ENCODE data around the gene ZNF440.
"Not testable (repeated sequence)": the region's sequence is repeated elsewhere in the genome, so short reads cannot be mapped to it uniquely, and the experiment has no call there.

GRCh38 chr19:11847615-11848014, 33.5 kb downstream of the ZNF440 start:
- TF ChIP-seq MAFK (IDR thresholded peaks at IDR 0.05; ENCODE audit: partially characterized antibody); POLR2A (IDR thresholded peaks at IDR 0.05; ENCODE audit: low read length); ELK1 (IDR thresholded peaks at IDR 0.05; ENCODE audit: low read depth, low read length); NFE2L2 (conservative IDR thresholded peaks at IDR 0.05; ENCODE audit: low read length); HOXB13 (CRISPR knock-in tag; IDR thresholded peaks at IDR 0.05; ENCODE audit: low read depth); CHD4 (IDR thresholded peaks at IDR 0.05; ENCODE audit: borderline replicate concordance); CHD2 (IDR thresholded peaks at IDR 0.05; ENCODE audit: low read length, partially characterized antibody); BHLHE40 (IDR thresholded peaks at IDR 0.05; ENCODE audit: low read depth, low read length); NPAS2 (CRISPR knock-in tag; IDR thresholded peaks at IDR 0.05; ENCODE audit: borderline replicate concordance): not testable (repeated sequence)
- TF ChIP-seq, protein P1, sequence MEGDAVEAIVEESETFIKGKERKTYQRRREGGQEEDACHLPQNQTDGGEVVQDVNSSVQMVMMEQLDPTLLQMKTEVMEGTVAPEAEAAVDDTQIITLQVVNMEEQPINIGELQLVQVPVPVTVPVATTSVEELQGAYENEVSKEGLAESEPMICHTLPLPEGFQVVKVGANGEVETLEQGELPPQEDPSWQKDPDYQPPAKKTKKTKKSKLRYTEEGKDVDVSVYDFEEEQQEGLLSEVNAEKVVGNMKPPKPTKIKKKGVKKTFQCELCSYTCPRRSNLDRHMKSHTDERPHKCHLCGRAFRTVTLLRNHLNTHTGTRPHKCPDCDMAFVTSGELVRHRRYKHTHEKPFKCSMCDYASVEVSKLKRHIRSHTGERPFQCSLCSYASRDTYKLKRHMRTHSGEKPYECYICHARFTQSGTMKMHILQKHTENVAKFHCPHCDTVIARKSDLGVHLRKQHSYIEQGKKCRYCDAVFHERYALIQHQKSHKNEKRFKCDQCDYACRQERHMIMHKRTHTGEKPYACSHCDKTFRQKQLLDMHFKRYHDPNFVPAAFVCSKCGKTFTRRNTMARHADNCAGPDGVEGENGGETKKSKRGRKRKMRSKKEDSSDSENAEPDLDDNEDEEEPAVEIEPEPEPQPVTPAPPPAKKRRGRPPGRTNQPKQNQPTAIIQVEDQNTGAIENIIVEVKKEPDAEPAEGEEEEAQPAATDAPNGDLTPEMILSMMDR (IDR thresholded peaks at IDR 0.05), result not testable (repeated sequence)
- TF ChIP-seq, protein P2, sequence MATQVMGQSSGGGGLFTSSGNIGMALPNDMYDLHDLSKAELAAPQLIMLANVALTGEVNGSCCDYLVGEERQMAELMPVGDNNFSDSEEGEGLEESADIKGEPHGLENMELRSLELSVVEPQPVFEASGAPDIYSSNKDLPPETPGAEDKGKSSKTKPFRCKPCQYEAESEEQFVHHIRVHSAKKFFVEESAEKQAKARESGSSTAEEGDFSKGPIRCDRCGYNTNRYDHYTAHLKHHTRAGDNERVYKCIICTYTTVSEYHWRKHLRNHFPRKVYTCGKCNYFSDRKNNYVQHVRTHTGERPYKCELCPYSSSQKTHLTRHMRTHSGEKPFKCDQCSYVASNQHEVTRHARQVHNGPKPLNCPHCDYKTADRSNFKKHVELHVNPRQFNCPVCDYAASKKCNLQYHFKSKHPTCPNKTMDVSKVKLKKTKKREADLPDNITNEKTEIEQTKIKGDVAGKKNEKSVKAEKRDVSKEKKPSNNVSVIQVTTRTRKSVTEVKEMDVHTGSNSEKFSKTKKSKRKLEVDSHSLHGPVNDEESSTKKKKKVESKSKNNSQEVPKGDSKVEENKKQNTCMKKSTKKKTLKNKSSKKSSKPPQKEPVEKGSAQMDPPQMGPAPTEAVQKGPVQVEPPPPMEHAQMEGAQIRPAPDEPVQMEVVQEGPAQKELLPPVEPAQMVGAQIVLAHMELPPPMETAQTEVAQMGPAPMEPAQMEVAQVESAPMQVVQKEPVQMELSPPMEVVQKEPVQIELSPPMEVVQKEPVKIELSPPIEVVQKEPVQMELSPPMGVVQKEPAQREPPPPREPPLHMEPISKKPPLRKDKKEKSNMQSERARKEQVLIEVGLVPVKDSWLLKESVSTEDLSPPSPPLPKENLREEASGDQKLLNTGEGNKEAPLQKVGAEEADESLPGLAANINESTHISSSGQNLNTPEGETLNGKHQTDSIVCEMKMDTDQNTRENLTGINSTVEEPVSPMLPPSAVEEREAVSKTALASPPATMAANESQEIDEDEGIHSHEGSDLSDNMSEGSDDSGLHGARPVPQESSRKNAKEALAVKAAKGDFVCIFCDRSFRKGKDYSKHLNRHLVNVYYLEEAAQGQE (IDR thresholded peaks at IDR 0.05), result not testable (repeated sequence)
- TF ChIP-seq, protein P3, sequence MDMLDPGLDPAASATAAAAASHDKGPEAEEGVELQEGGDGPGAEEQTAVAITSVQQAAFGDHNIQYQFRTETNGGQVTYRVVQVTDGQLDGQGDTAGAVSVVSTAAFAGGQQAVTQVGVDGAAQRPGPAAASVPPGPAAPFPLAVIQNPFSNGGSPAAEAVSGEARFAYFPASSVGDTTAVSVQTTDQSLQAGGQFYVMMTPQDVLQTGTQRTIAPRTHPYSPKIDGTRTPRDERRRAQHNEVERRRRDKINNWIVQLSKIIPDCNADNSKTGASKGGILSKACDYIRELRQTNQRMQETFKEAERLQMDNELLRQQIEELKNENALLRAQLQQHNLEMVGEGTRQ (IDR thresholded peaks at IDR 0.05), result not testable (repeated sequence)
